Uterus (tissue), 4 donors: ENCODE measurements around the gene ADK. TPM values are rescaled to one million over a fixed set of nuclear protein-coding genes. Genes with fewer than 3 reads are reported as not detected.
"Not testable (repeated sequence)": the region's sequence is repeated elsewhere in the genome, so short reads cannot be mapped to it uniquely, and the experiment has no call there.

Source experiments
- DNase-seq, 2 donors: peaks; one replicate each; pipeline ENCODE4 v3.0.0-alpha.2; 2019 to 2020
- H3K27ac ChIP-seq, 2 donors: fragments of 200-600 bp; sonication (generic); 1 replicate in 1 of 2; 2 replicates in 1 of 2; pipeline ENCODE4 v1.5.1; 2016 to 2018
- H3K27me3 ChIP-seq, 2 donors: fragments of 200-600 bp; sonication (generic); one replicate each; pipeline ENCODE4 v1.5.1; 2018 to 2019; ENCODE audit warnings: control low read depth in 1 of 2
- H3K36me3 ChIP-seq, 2 donors: fragments of 200-600 bp; sonication (generic); one replicate each; pipeline ENCODE4 v1.5.1; 2019; ENCODE audit warnings: control low read depth in 1 of 2
- H3K4me1 ChIP-seq, 2 donors: fragments of 200-600 bp; sonication (generic); one replicate each; pipeline ENCODE4 v1.5.1; 2018 to 2019; ENCODE audit warnings: control low read depth in 1 of 2
- H3K4me3 ChIP-seq, 2 donors: fragments of 200-600 bp; sonication (generic); 1 replicate in 1 of 2; 2 replicates in 1 of 2; pipeline ENCODE4 v1.5.1; 2018 to 2019; ENCODE audit warnings: mild to moderate bottlenecking in 1 of 2
- H3K9me3 ChIP-seq, 2 donors: fragments of 200-600 bp; sonication (generic); one replicate each; pipeline ENCODE4 v1.5.1; 2019; ENCODE audit warnings: control low read depth in 1 of 2
- POLR2A ChIP-seq, 2 donors: fragments of 450-650 bp; IDR thresholded peaks; one replicate each; pipeline ENCODE4 v1.6.1; 2016; ENCODE audit warnings: antibody characterized with exemption in 2 of 2, mild to moderate bottlenecking in 1 of 2, moderate library complexity in 1 of 2
- intact Hi-C: fragments of 100-400 bp; cut with DNase I; formaldehyde crosslinking; loops from one replicate; pipeline ENCODE4 v1.15.1; 2023; ENCODE audit warnings: low total_unique reads
- total RNA-seq, 4 donors: library from RNA; depleted of rRNA in 3 of 4; stranded (reverse); fragments of >200 nt in 3 of 4; gene quantifications; one replicate each; pipeline versions ENCODE4 v1.1.0 to v1.2.4, GENCODE V29; 2014 to 2023
- TF ChIP-seq, protein P1 (sequence below), 4 experiments: fragments of 200-600 bp in 2 of 4; fragments of 450-650 bp in 2 of 4; sonication (generic) in 2 of 4; IDR thresholded peaks; one replicate each; pipeline ENCODE4 v1.5.1; 2016 to 2019; ENCODE audit warnings: antibody characterized with exemption in 4 of 4, mild to moderate bottlenecking in 2 of 4, moderate library complexity in 1 of 4
- donor health status: DM: yes; HTN: yes; CAD: no.

Gene ADK
- total RNA-seq, 4 donors from 2014 or later: 12.6 to 41.1 (median 19.0) TPM

DNA sequence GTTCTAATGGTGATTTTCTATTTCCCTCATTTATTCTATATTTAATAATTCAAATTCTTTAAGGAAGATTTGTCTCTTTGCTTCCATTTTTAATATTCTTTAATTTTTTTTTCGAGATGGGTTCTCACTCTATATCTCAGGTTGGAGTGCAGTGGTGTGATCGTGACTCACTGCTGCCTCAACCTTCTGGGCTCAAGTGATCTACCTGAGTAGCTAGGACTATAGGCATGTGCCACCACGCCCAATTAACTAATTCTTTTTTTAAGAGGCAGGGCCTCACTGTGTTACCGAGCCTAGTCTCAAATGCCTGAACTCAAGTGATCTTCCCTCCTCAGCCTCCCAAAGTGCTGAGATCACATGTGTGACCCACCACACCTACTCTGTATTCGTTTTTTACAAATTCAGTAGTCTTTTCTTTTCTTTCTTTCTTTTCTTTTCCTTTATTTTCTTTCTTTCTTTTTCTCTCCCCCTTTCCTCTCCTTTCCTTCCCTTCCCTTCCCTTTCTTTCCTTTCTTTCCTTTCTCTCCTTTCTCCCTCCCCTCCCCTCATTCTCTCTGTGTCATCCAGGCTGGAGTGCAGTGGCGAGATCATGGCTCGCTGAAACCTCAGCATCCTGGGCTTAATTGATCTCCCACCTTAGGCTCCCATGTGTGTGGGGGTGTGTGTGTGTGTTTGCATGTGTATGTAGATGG is 323.1 kb downstream of the ADK start:
- no peaks in the 10 kb centered on the region for H3K9me3 ChIP-seq
- no peak for TF ChIP-seq POLR2A (IDR thresholded peaks at IDR 0.05)
- TF ChIP-seq, protein P1, sequence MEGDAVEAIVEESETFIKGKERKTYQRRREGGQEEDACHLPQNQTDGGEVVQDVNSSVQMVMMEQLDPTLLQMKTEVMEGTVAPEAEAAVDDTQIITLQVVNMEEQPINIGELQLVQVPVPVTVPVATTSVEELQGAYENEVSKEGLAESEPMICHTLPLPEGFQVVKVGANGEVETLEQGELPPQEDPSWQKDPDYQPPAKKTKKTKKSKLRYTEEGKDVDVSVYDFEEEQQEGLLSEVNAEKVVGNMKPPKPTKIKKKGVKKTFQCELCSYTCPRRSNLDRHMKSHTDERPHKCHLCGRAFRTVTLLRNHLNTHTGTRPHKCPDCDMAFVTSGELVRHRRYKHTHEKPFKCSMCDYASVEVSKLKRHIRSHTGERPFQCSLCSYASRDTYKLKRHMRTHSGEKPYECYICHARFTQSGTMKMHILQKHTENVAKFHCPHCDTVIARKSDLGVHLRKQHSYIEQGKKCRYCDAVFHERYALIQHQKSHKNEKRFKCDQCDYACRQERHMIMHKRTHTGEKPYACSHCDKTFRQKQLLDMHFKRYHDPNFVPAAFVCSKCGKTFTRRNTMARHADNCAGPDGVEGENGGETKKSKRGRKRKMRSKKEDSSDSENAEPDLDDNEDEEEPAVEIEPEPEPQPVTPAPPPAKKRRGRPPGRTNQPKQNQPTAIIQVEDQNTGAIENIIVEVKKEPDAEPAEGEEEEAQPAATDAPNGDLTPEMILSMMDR (IDR thresholded peaks at IDR 0.05): no peak
- no peak overlapping the region for H3K27ac ChIP-seq
- intact Hi-C loops: no loop called here
- no peak for DNase-seq
- no peaks in the 10 kb centered on the region for H3K27me3 ChIP-seq
- H3K4me1 ChIP-seq: no peaks in the 10 kb centered on the region
- H3K36me3 ChIP-seq: no peaks in the 10 kb centered on the region
- no peak overlapping the region for H3K4me3 ChIP-seq

DNA sequence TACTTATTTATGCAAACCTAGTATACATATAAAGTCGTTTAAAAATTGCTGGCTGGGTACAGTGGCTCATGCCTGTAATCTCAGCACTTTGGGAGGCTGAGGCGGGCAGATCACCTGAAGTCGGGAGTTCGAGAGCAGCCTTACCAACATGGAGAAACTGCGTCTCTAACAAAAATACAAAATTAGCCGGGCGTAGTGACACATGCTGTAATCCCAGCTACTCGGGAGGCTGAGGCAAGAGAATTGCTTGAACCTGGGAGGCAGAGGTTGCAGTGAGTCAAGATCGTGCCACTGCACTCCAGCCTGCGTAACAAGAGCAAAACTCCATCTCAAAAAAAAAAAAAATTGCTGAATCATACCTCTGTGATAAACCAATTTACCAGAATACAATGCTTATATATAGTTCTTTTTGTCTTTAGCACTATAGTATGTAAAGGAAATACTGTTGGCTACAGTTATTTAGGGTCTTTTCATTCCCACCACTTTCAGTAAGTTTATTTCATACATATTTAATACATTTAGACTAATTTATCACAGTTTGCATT is 325.2 kb downstream of the ADK start:
- H3K36me3 ChIP-seq, H3K4me1 ChIP-seq, intact Hi-C loops, H3K4me3 ChIP-seq, H3K27ac ChIP-seq, DNase-seq, H3K9me3 ChIP-seq, H3K27me3 ChIP-seq: not testable (repeated sequence)

DNA sequence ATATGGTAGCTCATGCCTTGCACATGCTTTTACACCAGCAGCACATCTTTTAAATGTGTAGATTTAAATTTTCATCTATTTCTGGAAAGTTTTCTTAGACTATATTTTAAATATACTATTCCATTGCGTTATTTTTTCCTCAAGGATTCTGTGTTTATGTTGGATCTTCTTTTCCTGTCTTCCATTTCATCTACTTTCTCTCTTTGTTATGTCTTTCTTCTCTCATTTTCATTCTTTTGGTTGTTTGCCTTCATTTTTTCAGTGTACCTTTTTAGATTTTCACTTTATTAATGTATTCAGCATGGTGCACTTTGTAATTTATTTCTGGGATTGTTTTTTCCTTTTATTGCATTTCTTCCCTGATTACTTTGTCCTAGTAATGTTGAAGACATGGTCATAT is 329.8 kb downstream of the ADK start:
- no peak for DNase-seq
- no peaks in the 10 kb centered on the region for H3K27me3 ChIP-seq
- H3K9me3 ChIP-seq: no peaks in the 10 kb centered on the region
- intact Hi-C loops: no loop called here
- H3K4me3 ChIP-seq: no peak overlapping the region
- H3K27ac ChIP-seq: no peak overlapping the region
- no peaks in the 10 kb centered on the region for H3K4me1 ChIP-seq
- H3K36me3 ChIP-seq: no peaks in the 10 kb centered on the region
- TF ChIP-seq, protein P1 (IDR thresholded peaks at IDR 0.05): no peak
- no peak for TF ChIP-seq POLR2A (IDR thresholded peaks at IDR 0.05)

DNA sequence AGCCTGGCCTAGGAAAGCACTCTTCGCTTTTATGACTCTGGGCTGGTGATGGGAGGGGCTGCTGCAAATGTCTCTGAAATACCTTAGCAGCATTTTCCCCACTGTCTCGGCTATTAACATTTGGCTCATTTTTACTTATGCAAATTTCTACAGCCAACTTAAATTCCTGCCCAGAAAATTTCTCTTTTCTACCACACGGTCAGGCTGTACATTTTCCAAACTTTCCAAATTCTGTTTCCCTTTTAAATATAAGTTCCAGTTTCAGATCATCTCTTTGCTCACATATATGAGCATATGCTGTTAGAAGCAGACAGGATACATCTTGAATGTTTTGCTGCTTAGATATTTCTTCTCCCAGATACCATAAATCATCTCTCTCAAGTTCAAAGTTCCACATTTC is 332.3 kb downstream of the ADK start:
- H3K27ac ChIP-seq: no peak overlapping the region
- no peaks in the 10 kb centered on the region for H3K36me3 ChIP-seq
- intact Hi-C loops: no loop called here
- no peak for DNase-seq
- no peak overlapping the region for H3K4me3 ChIP-seq
- TF ChIP-seq, protein P1 (IDR thresholded peaks at IDR 0.05): no peak
- TF ChIP-seq POLR2A (IDR thresholded peaks at IDR 0.05): no peak
- H3K27me3 ChIP-seq: no peaks in the 10 kb centered on the region
- no peaks in the 10 kb centered on the region for H3K9me3 ChIP-seq
- H3K4me1 ChIP-seq: no peaks in the 10 kb centered on the region

DNA sequence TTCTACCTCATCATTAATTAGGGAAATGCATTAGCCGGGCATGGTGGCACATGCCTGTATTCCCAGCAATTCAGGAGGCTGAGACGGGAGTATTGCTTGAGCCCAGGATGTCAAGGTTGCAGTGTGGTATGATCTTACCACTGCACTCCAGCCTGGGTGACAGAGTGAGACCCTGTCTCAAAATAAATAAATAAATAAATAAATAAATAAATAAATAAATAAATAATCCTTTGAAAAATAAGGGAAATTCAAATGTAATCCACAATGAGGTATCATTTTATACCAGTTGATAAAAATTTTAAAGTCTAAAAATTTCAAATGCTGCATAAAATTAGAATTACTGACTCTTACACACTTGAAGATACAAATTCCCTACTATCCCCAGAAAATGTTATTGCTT is 334.3 kb downstream of the ADK start:
- Histone ChIP-seq H3K27me3 (no peaks in the 10 kb centered on the region), H3K4me1 (no peaks in the 10 kb centered on the region), H3K4me3 (no peak overlapping the region), H3K36me3 (no peaks in the 10 kb centered on the region), H3K27ac (no peak overlapping the region), H3K9me3 (no peaks in the 10 kb centered on the region)
- DNase-seq: no peak
- TF ChIP-seq, protein P1 (IDR thresholded peaks at IDR 0.05): no peak
- no peak for TF ChIP-seq POLR2A (IDR thresholded peaks at IDR 0.05)
- intact Hi-C loops: no loop called here
